Activated CD8-positive, alpha-beta T cell treated with anti-CD3 and anti-CD28 coated beads for 36 hours (primary cell): ENCODE data around the gene RRN3. TPM values are rescaled to one million over a fixed set of nuclear protein-coding genes. Genes with fewer than 3 reads are reported as not detected.
"Not testable (repeated sequence)": the region's sequence is repeated elsewhere in the genome, so short reads cannot be mapped to it uniquely, and the experiment has no call there.

Experiments
- ATAC-seq: fragments of 200-7000 bp; cut with Tn5 transposase; one replicate; pipeline ENCODE4 v1.10.0; 2021; ENCODE audit warnings: mild to moderate bottlenecking, moderate library complexity
- CTCF ChIA-PET: fragments of 350-600 bp; sonication (Branson Sonifier 250); formaldehyde crosslinking; loops from one replicate; lab custom pipeline; 2021; ENCODE audit warnings: antibody characterized with exemption; lab: Charles Lee
- POLR2A ChIA-PET: fragments of 350-600 bp; sonication (Branson Sonifier 250); formaldehyde crosslinking; loops from one replicate; lab custom pipeline; 2021; ENCODE audit warnings: antibody characterized with exemption; lab: Charles Lee
- DNase-seq: peaks from one replicate; pipeline ENCODE4 v3.0.0-alpha.2; 2020
- H3K27ac Mint-ChIP-seq: one replicate; pipeline ENCODE4 v1.8.0; 2021; ENCODE audit warnings: mild to moderate bottlenecking, mixed read lengths
- H3K27me3 Mint-ChIP-seq: one replicate; pipeline ENCODE4 v1.8.0; 2021; ENCODE audit warnings: mixed read lengths
- H3K36me3 Mint-ChIP-seq: one replicate; pipeline ENCODE4 v1.8.0; 2021; ENCODE audit warnings: low read depth, mixed read lengths
- H3K4me1 Mint-ChIP-seq: one replicate; pipeline ENCODE4 v1.8.0; 2021; ENCODE audit warnings: low read depth, mixed read lengths
- H3K4me3 Mint-ChIP-seq: one replicate; pipeline ENCODE4 v1.8.0; 2021; ENCODE audit warnings: mild to moderate bottlenecking, moderate library complexity, mixed read lengths
- H3K9me3 Mint-ChIP-seq: one replicate; pipeline ENCODE4 v1.8.0; 2021; ENCODE audit warnings: mixed read lengths
- CTCF ChIP-seq: fragments of 200-600 bp; IDR thresholded peaks from one replicate; pipeline ENCODE4 v1.8.0; 2022; ENCODE audit warnings: antibody characterized with exemption, mild to moderate bottlenecking
- intact Hi-C: fragments of 100-400 bp; cut with micrococcal nuclease; formaldehyde crosslinking; loops from one replicate; pipeline ENCODE4 v1.10.0; 2022
- total RNA-seq, 2 experiments: library from RNA; stranded (reverse); gene quantifications; one replicate each; pipeline ENCODE4 v1.2.3, GENCODE V29; 2021

The RRN3 gene
- total RNA-seq, 2 experiments from 2014 or later, result 30.3 to 33.0 TPM

- no peak overlapping the region for H3K4me3 Mint-ChIP-seq
Observed at GRCh38 chr16:15031179-15031578, 62.9 kb downstream of the RRN3 start.

GRCh38 chr16:15029749-15030148 lies 64.3 kb downstream of the RRN3 start:
- CTCF ChIA-PET, ATAC-seq, H3K27ac Mint-ChIP-seq, H3K4me3 Mint-ChIP-seq, intact Hi-C loops, H3K27me3 Mint-ChIP-seq, H3K9me3 Mint-ChIP-seq, DNase-seq, POLR2A ChIA-PET: not testable (repeated sequence)
- Mint-ChIP-seq H3K4me1 (peaks cover 16% of the 10 kb centered on the region), H3K36me3 (peaks cover 33% of the 10 kb centered on the region)

More at GRCh38 chr16:15031179-15031578, 62.9 kb downstream of the RRN3 start:
- Mint-ChIP-seq H3K4me1 (peaks cover 16% of the 10 kb centered on the region), H3K36me3 (peaks cover 33% of the 10 kb centered on the region), H3K9me3 (no peaks in the 10 kb centered on the region), H3K27me3 (no peaks in the 10 kb centered on the region), H3K27ac (peak overlapping the region; percentile 57)
- ATAC-seq (peak; percentile 20), DNase-seq (no peak)
- POLR2A ChIA-PET, result no interaction called here
- intact Hi-C loops, result no loop called here
- TF ChIP-seq CTCF, result no peak
- CTCF ChIA-PET, result no interaction called here

- H3K27ac Mint-ChIP-seq, H3K9me3 Mint-ChIP-seq, ATAC-seq, H3K27me3 Mint-ChIP-seq, CTCF ChIA-PET, POLR2A ChIA-PET, intact Hi-C loops, DNase-seq, H3K4me3 Mint-ChIP-seq: not testable (repeated sequence)
- Mint-ChIP-seq H3K36me3 (peaks cover 36% of the 10 kb centered on the region), H3K4me1 (peaks cover 16% of the 10 kb centered on the region)
Observed at GRCh38 chr16:15028801-15029698, 65.0 kb downstream of the RRN3 start.

GRCh38 chr16:15028345-15028715 lies 65.7 kb downstream of the RRN3 start:
- intact Hi-C loops, H3K27me3 Mint-ChIP-seq, POLR2A ChIA-PET, ATAC-seq, H3K9me3 Mint-ChIP-seq, H3K27ac Mint-ChIP-seq, H3K4me3 Mint-ChIP-seq, CTCF ChIA-PET, DNase-seq: not testable (repeated sequence)
- peaks cover 16% of the 10 kb centered on the region for H3K4me1 Mint-ChIP-seq
- peaks cover 35% of the 10 kb centered on the region for H3K36me3 Mint-ChIP-seq

GRCh38 chr16:15027503-15028344 lies 66.3 kb downstream of the RRN3 start:
- H3K36me3 Mint-ChIP-seq, result peaks cover 37% of the 10 kb centered on the region

GRCh38 chr16:15027051-15027450 lies 67.0 kb downstream of the RRN3 start:
- H3K4me3 Mint-ChIP-seq, ATAC-seq, H3K9me3 Mint-ChIP-seq: not testable (repeated sequence)

More at GRCh38 chr16:15027503-15028344, 66.3 kb downstream of the RRN3 start:
- intact Hi-C loops, H3K27me3 Mint-ChIP-seq, CTCF ChIA-PET, H3K4me3 Mint-ChIP-seq, DNase-seq, H3K9me3 Mint-ChIP-seq, POLR2A ChIA-PET, ATAC-seq: not testable (repeated sequence)
- Mint-ChIP-seq H3K27ac (peak overlapping the region; percentile 10), H3K4me1 (peaks cover 16% of the 10 kb centered on the region)

GRCh38 chr16:15025234-15025951 lies 68.7 kb downstream of the RRN3 start:
- H3K4me3 Mint-ChIP-seq, ATAC-seq, H3K27ac Mint-ChIP-seq, H3K9me3 Mint-ChIP-seq, H3K27me3 Mint-ChIP-seq, DNase-seq, POLR2A ChIA-PET, intact Hi-C loops, H3K4me1 Mint-ChIP-seq, CTCF ChIA-PET: not testable (repeated sequence)
- H3K36me3 Mint-ChIP-seq, result peaks cover 33% of the 10 kb centered on the region

More at GRCh38 chr16:15027051-15027450, 67.0 kb downstream of the RRN3 start:
- Mint-ChIP-seq H3K4me1 (peaks cover 13% of the 10 kb centered on the region), H3K36me3 (peaks cover 39% of the 10 kb centered on the region)
- H3K27ac Mint-ChIP-seq, POLR2A ChIA-PET, CTCF ChIA-PET, H3K27me3 Mint-ChIP-seq, DNase-seq, intact Hi-C loops: not testable (repeated sequence)

- peak overlapping the region; percentile 11 for H3K27ac Mint-ChIP-seq
- not testable (repeated sequence) for H3K9me3 Mint-ChIP-seq, H3K27me3 Mint-ChIP-seq
Observed at GRCh38 chr16:15024858-15025199, 69.2 kb downstream of the RRN3 start.

GRCh38 chr16:15023381-15024077 lies 70.5 kb downstream of the RRN3 start:
- DNase-seq, H3K4me3 Mint-ChIP-seq, H3K9me3 Mint-ChIP-seq, intact Hi-C loops, POLR2A ChIA-PET, CTCF ChIA-PET, ATAC-seq, H3K27me3 Mint-ChIP-seq, H3K27ac Mint-ChIP-seq, H3K4me1 Mint-ChIP-seq: not testable (repeated sequence)
- H3K36me3 Mint-ChIP-seq, result peaks cover 35% of the 10 kb centered on the region

More at GRCh38 chr16:15024858-15025199, 69.2 kb downstream of the RRN3 start:
- DNase-seq, intact Hi-C loops, ATAC-seq, H3K4me3 Mint-ChIP-seq, CTCF ChIA-PET, H3K4me1 Mint-ChIP-seq: not testable (repeated sequence)
- H3K36me3 Mint-ChIP-seq, result peaks cover 33% of the 10 kb centered on the region
- POLR2A ChIA-PET, result interaction anchor here (0.6 kb wide), 1 partner anchor 13 kb away, joined by 3 read pairs; no protein-coding TSS in a partner anchor
